Hippocampal formation (tissue), 2 donors: ENCODE data around the gene CCIN.

ENCODE experiments used
- DNase-seq, 2 donors: peaks; one replicate each; lab custom pipeline; 2025; lab: John Stamatoyannopoulos, UW

CCIN gene

GRCh38 chr9:36190388-36191289, 21.5 kb downstream of the CCIN start, which contains the start of gene CLTA:
CLTA (plus strand) TSS chr9:36190921; CDS start chr9:36191057, 136 bp downstream.
- DNase-seq = peak; percentile 98 to 99

GRCh38 chr9:36191290-36191645, 22.1 kb downstream of the CCIN start:
- DNase-seq = no peak

- no peak for DNase-seq
Observed at GRCh38 chr9:36191686-36192085, 22.5 kb downstream of the CCIN start.

DNA sequence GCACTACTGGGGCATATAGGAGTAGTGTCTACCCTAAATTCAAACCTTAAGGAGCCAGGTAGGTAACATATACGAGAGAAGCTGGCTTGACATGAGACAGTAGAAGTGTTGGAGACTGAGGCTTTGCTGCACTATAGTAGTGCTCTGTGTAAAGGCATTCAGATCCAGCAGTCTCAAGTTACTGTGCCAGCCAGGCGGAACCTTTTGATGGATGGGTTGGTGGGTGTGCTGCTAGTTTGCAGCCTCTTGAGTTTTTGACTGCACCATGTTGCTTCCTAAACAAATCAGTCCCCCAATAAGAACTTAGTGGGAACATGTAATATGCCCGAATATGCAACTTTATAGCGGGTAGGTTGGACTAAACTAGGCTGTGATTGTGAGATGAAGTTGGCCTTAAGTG, 23.0 kb downstream of the CCIN start:
- DNase-seq = no peak

GRCh38 chr9:36193023-36193422, 23.8 kb downstream of the CCIN start:
- no peak for DNase-seq

DNA sequence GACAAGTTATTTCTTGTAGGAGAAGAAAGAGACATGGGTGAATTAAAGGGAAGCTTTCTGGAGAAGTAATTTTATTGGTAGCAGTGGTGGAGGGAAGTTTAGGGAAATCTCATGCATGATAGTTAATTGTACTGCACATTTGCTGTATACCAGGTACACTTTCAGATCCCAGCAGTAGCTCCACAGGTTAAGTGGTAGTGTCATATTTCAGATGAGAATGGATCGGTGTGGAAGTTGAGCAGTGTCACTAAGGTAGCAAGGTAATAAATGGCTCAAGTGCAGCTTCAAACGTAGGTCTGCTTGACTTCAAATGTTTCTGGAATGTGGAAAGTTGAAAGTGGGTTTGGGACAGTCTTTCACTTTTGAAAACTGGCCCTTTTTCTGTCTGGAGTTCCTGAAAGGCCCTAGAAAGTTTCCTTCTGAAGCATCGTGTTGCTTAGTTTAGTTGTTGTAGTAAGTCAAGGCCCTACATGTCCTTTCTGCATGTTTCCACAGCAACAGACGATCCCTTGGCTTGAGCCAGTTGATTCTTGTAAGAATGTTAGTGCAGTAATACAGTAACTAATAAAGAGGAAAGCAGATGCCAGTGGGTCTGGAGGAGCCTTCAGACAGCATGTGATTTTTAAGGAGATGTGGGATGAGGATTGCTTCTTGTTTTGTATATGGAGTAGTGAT, 25.3 kb downstream of the CCIN start:
- no peak for DNase-seq

- DNase-seq = no peak
Observed at GRCh38 chr9:36204906-36205547, 35.8 kb downstream of the CCIN start.

DNA sequence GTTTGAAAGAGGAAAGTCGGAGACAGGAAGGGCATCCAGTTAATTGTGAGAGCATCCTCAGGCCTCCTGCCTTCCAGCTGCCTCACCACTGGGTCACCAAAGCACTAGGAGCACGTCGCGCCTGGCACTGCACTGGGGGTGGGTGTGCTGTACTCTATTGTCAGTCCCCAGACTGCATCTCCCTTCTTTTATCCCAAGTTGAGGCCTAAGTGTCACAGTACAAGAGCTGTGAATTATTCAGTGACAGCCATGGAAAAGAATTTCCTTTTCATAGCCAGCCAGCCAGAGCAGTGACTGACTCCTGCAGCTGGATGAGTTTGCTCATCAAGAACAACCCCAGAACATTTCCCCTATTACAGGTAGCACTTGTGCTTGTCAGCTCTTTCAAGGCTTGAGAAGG, 37.8 kb downstream of the CCIN start:
- DNase-seq = peak; percentile 61 to 68

- no peak for DNase-seq
Observed at GRCh38 chr9:36207546-36208012, 38.4 kb downstream of the CCIN start.

GRCh38 chr9:36208521-36209253, 39.5 kb downstream of the CCIN start:
- no peak for DNase-seq

DNA sequence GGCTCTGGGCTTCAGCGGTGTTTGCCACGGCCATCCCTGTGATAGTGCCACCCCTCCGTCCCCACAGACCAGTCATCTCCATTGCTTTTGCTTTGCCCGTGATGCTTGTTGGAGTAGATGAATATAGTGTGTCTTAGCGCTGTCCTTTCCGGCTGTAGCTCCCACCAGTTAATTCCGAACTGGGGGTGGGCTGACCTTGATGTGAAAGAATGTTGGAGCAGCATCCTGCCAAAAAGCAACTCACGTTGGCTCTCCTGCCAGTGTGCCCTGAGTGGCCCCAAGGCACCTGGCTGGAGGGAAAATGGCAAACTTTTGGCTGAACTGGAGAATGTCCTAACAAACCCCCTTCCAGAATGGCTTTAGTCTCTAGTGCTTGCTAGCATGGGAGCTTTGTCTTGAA, 41.5 kb downstream of the CCIN start:
- DNase-seq = no peak

DNA sequence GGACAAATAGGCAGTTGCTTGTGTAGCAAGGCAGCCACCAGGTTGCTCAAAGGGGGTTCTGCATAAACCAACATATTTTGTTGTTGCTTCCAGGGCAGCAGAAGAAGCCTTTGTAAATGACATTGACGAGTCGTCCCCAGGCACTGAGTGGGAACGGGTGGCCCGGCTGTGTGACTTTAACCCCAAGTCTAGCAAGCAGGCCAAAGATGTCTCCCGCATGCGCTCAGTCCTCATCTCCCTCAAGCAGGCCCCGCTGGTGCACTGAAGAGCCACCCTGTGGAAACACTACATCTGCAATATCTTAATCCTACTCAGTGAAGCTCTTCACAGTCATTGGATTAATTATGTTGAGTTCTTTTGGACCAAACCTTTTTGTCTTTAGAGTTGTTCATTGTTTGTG, 42.3 kb downstream of the CCIN start:
- DNase-seq = no peak

DNA sequence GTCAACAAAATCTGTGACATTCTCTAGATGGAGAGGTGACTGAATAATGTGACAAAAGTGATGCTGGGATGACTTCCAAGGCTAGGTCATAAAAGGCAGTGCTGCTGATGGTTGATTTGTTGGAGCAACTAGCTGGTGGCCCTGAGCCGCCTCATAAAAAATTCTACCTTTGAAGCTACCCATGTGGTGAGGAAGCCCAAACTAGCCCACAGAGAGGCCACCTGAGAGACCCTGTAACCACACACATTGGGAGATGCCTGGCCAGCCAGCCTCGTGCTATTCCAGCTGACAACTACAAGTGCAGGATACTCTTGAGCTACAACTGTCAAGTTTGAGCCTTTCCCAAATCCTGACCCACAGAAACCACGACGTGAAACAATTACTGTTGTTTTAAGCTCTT, 44.2 kb downstream of the CCIN start:
- DNase-seq = no peak

- no peak for DNase-seq
Observed at GRCh38 chr9:36213989-36214388, 44.8 kb downstream of the CCIN start.

- peak in 1 of 2 donors; percentile 40 for DNase-seq
Observed at GRCh38 chr9:36214571-36214970, 45.4 kb downstream of the CCIN start.

DNA sequence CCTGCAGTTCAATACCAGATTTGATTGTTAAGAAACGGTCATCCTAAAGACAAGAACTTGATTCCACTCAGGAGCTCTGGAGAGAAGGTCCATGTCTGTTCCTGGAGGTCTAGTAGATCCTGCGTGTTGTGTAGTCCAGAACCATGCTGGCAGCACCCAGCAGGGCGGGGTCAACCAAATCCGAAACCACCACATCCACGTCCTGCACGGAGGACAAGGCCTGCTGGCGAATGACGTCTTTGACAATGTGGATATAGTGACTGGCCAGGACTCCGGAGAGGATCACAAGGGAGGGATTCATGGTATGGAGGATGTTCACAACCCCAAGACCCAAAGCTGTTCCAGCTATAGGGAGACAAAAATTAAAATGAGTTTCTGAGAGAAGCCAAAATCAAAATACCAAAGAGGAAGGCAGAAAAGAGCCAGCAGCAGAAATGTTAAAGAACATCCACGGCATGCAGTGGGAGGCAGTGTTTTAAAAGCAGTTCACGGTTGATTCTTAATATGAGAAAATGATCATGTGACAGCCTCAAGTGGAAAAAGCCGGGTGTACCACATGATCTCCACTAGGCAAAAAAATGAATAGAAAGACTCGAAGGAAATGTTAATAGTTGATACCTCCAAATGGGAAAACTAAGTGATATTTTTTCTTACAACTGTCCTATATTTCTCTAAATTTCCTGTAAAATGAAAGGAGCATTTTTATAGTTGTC, 48.2 kb downstream of the CCIN start:
- no peak for DNase-seq

GRCh38 chr9:36218011-36218410, 48.8 kb downstream of the CCIN start:
- no peak for DNase-seq

GRCh38 chr9:36218411-36218901, 49.3 kb downstream of the CCIN start:
- peak in 1 of 2 donors; percentile 39 for DNase-seq
